ENCODE results near the gene FBXO42.

GRCh38 chr1:16247441-16247840, 104.8 kb downstream of the FBXO42 start:
- TF ChIP-seq USF2 (IDR thresholded peaks at IDR 0.05; ENCODE audit: low read length) (no peak), ZNF274 (IDR thresholded peaks at IDR 0.05; ENCODE audit: borderline replicate concordance, extremely low read depth, low read length) (no peak), CTCF (IDR thresholded peaks at IDR 0.05; ENCODE audit: control extremely low read depth in 1 of 3, insufficient read depth in 1 of 3, low read depth in 1 of 3, low read length in 3 of 3) (no peak), GABPA (IDR thresholded peaks at IDR 0.05; ENCODE audit: borderline replicate concordance, insufficient read depth, low read length) (no peak), POLR2A (IDR thresholded peaks at IDR 0.05; ENCODE audit: control extremely low read depth in 1 of 2, low read depth in 2 of 2, low read length in 2 of 2) (no peak), KDM1A (IDR thresholded peaks at IDR 0.05; ENCODE audit: borderline replicate concordance, low read length) (no peak), TCF12 (IDR thresholded peaks at IDR 0.05; ENCODE audit: low read depth, low read length) (no peak), RFX5 (IDR thresholded peaks at IDR 0.05; ENCODE audit: borderline replicate concordance, low read depth, low read length) (no peak), EP300 (IDR thresholded peaks at IDR 0.05; ENCODE audit: borderline replicate concordance in 1 of 2, low read depth in 2 of 2, low read length in 2 of 2) (no peak), MAX (IDR thresholded peaks at IDR 0.05) (no peak), ATF2 (IDR thresholded peaks at IDR 0.05; ENCODE audit: low read length) (no peak), SP1 (IDR thresholded peaks at IDR 0.05; ENCODE audit: low read depth, low read length) (no peak)
